ENCODE results near the gene SEMA3G. TPM values are rescaled to one million over a fixed set of nuclear protein-coding genes. Genes with fewer than 3 reads are reported as not detected.

SEMA3G gene
- total RNA-seq, result 4.7 TPM

DNA sequence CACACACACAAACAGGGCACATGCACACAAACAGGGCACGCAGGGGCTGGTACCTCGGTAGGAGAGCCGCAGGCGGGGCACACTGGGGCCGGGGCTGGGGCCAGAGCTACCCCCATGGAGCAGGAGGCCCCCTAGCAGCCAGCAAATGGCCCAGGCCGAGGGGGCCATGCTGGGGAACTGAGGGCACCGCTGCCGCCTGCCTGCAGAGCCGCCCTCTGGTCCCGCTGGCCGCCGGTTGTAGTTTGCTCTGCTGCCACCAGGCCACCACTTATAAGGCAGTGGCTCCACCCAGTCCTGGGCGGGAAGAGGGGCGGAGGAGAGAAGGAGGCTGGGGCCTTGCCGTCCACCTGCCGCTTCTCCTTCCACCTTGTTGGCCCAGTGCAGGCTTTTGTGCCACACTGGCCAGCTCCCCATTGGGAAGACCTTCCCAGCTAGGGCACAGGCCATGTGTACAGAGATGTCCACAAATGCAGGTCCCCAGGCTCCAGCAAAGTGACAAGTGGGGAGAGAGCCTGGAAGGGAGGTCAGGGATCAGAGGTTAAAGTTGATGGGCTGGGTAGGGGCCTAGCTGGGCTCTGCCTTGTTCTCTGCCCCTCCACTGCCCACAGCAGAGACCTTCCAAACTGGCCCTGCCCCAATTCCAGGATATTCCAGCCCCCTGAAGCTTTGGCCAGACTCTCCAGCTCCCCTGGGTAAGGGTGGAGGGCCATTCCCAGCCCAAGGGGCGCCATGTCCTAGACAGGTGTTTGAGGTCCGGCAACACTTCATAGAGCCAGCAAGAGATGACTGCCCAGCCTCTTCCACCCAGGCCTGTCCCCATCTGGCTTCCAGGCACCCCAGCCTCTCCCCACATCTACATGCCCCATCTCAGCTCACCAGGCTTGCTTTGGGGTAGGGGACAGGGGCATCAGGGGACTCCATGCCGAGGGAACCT lies at the start of gene SEMA3G:
TSS of gene SEMA3G (minus strand) at position 244 of the 934 bp plus-strand sequence. CDS start at position 168, 76 bp downstream.
- peak within 1 kb of the TSS in 1 of 3 donors; percentile 73 for H3K9ac ChIP-seq (ENCODE audit: low read depth in 1 of 3, low read length in 3 of 3)
- H3K27me3 ChIP-seq (ENCODE audit: control insufficient read depth in 3 of 3, insufficient read depth in 3 of 3, low read length in 3 of 3), result no peaks in the 10 kb centered on the region
- H3K27ac ChIP-seq (ENCODE audit: low read depth, low read length), result peak within 1 kb of the TSS; percentile 25
- peaks cover 11 to 41% (median 38%) of the 10 kb centered on the region in 3 donors for H3K4me1 ChIP-seq (ENCODE audit: control insufficient read depth in 3 of 3, insufficient read depth in 3 of 3, low read length in 3 of 3)
- H3K4me3 ChIP-seq (ENCODE audit: low read length in 3 of 3), result peak within 1 kb of the TSS; percentile 14 to 65 (median 29)
- no peaks in the 10 kb centered on the region for H3K9me3 ChIP-seq (ENCODE audit: control insufficient read depth in 3 of 3, low read length in 3 of 3)
- peaks cover 0 to 3% (median 0%) of the 10 kb centered on the region in 3 donors for H3K36me3 ChIP-seq (ENCODE audit: control insufficient read depth in 3 of 3, insufficient read depth in 3 of 3, low read length in 3 of 3)

DNA sequence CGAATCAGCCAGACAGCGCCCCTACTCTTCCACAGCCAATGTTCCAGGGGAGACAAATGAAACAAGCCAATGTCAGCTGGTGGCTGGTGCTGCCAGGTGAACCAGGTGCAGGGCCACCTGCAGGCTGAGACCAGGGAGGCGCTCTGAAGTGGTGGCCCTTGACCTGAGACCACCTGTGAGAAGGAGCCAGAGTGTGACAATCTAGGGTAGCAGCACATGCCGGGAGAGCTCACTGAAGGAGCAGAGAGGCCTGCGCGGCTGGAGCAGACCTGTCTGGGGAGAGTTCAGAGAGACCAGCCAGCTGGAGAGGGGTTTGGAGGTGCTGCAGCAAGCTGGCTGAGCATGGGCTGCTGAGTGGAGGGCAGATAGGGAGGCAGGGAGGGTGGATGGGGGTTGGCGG lies 49.5 kb upstream of the SEMA3G start:
- H3K9me3 ChIP-seq (ENCODE audit: control insufficient read depth in 3 of 3, low read length in 3 of 3), result no peaks in the 10 kb centered on the region
- H3K36me3 ChIP-seq (ENCODE audit: control insufficient read depth in 3 of 3, insufficient read depth in 3 of 3, low read length in 3 of 3), result peaks cover 31 to 40% (median 37%) of the 10 kb centered on the region in 3 donors
- peak overlapping the region; percentile 18 for H3K27ac ChIP-seq (ENCODE audit: low read depth, low read length)
- H3K27me3 ChIP-seq (ENCODE audit: control insufficient read depth in 3 of 3, insufficient read depth in 3 of 3, low read length in 3 of 3), result no peaks in the 10 kb centered on the region
- peaks cover 25 to 66% (median 60%) of the 10 kb centered on the region in 3 donors for H3K4me1 ChIP-seq (ENCODE audit: control insufficient read depth in 3 of 3, insufficient read depth in 3 of 3, low read length in 3 of 3)
- no peak overlapping the region for H3K4me3 ChIP-seq (ENCODE audit: low read length in 3 of 3)
- peak overlapping the region in 1 of 3 donors; percentile 25 for H3K9ac ChIP-seq (ENCODE audit: low read depth in 1 of 3, low read length in 3 of 3)

GRCh38 chr3:52493232-52494017 lies 48.5 kb upstream of the SEMA3G start:
- no peak overlapping the region for H3K27ac ChIP-seq (ENCODE audit: low read depth, low read length)
- no peaks in the 10 kb centered on the region for H3K27me3 ChIP-seq (ENCODE audit: control insufficient read depth in 3 of 3, insufficient read depth in 3 of 3, low read length in 3 of 3)
- no peaks in the 10 kb centered on the region for H3K9me3 ChIP-seq (ENCODE audit: control insufficient read depth in 3 of 3, low read length in 3 of 3)
- peak overlapping the region in 1 of 3 donors; percentile 16 for H3K9ac ChIP-seq (ENCODE audit: low read depth in 1 of 3, low read length in 3 of 3)
- no peak overlapping the region for H3K4me3 ChIP-seq (ENCODE audit: low read length in 3 of 3)
- H3K4me1 ChIP-seq (ENCODE audit: control insufficient read depth in 3 of 3, insufficient read depth in 3 of 3, low read length in 3 of 3), result peaks cover 22 to 69% (median 61%) of the 10 kb centered on the region in 3 donors
- H3K36me3 ChIP-seq (ENCODE audit: control insufficient read depth in 3 of 3, insufficient read depth in 3 of 3, low read length in 3 of 3), result peaks cover 37 to 48% (median 41%) of the 10 kb centered on the region in 3 donors

DNA sequence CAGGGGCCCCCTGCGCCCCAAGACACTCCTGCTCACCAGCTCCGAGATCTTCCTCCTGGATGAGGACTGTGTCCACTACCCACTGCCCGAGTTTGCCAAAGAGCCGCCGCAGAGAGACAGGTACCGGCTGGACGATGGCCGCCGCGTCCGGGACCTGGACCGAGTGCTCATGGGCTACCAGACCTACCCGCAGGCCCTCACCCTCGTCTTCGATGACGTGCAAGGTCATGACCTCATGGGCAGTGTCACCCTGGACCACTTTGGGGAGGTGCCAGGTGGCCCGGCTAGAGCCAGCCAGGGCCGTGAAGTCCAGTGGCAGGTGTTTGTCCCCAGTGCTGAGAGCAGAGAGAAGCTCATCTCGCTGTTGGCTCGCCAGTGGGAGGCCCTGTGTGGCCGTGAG lies 47.2 kb upstream of the SEMA3G start:
- no peak overlapping the region for H3K9ac ChIP-seq (ENCODE audit: low read depth in 1 of 3, low read length in 3 of 3)
- H3K36me3 ChIP-seq (ENCODE audit: control insufficient read depth in 3 of 3, insufficient read depth in 3 of 3, low read length in 3 of 3), result peaks cover 50 to 60% (median 55%) of the 10 kb centered on the region in 3 donors
- no peak overlapping the region for H3K27ac ChIP-seq (ENCODE audit: low read depth, low read length)
- no peaks in the 10 kb centered on the region for H3K27me3 ChIP-seq (ENCODE audit: control insufficient read depth in 3 of 3, insufficient read depth in 3 of 3, low read length in 3 of 3)
- H3K4me3 ChIP-seq (ENCODE audit: low read length in 3 of 3), result no peak overlapping the region
- peaks cover 22 to 69% (median 61%) of the 10 kb centered on the region in 3 donors for H3K4me1 ChIP-seq (ENCODE audit: control insufficient read depth in 3 of 3, insufficient read depth in 3 of 3, low read length in 3 of 3)
- no peaks in the 10 kb centered on the region for H3K9me3 ChIP-seq (ENCODE audit: control insufficient read depth in 3 of 3, low read length in 3 of 3)

- Histone ChIP-seq H3K27me3 (ENCODE audit: control insufficient read depth in 3 of 3, insufficient read depth in 3 of 3, low read length in 3 of 3) (no peaks in the 10 kb centered on the region), H3K36me3 (ENCODE audit: control insufficient read depth in 3 of 3, insufficient read depth in 3 of 3, low read length in 3 of 3) (peaks cover 59 to 68% (median 63%) of the 10 kb centered on the region in 3 donors), H3K9ac (ENCODE audit: low read depth in 1 of 3, low read length in 3 of 3) (peak overlapping the region in 1 of 3 donors; percentile 25), H3K9me3 (ENCODE audit: control insufficient read depth in 3 of 3, low read length in 3 of 3) (no peaks in the 10 kb centered on the region), H3K27ac (ENCODE audit: low read depth, low read length) (peak overlapping the region; percentile 46), H3K4me1 (ENCODE audit: control insufficient read depth in 3 of 3, insufficient read depth in 3 of 3, low read length in 3 of 3) (peaks cover 20 to 62% (median 55%) of the 10 kb centered on the region in 3 donors), H3K4me3 (ENCODE audit: low read length in 3 of 3) (no peak overlapping the region)
Observed at GRCh38 chr3:52490939-52491526, 46.1 kb upstream of the SEMA3G start.

DNA sequence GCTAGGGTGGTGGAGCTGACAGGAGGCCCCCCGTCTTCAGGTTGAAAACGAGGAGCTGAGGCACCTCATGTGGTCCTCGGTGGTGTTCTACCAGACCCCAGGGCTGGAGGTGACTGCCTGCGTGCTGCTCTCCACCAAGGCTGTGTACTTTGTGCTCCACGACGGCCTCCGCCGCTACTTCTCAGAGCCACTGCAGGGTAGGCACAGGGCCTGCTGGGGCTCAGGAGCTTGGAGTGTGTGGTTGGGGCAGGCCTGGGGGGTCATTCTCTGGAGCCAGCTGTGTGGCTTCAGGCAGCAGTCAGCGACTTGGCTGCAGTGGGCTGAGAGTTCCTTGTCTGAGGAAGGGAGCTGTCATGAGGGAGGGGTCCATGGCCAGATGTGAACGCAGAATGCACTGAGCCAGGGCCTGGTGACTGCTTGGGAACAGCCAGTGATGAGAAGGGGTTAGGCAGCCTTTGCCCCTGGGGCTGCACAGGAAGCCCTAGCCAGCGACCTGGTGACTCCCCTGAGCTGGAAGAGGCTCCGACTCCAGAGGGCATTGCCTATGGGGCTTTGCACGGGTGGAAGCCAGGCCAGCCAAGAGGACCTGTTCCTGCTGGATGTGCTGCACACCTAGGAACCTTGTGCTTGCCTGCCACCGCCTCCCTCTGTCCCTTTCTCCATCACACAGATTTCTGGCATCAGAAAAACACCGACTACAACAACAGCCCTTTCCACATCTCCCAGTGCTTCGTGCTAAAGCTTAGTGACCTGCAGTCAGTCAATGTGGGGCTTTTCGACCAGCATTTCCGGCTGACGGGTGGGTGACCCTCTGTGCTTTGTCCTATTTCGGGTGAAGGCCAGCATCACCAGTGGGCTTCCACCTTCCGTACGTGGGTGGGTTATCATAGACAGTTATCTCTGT lies 45.4 kb upstream of the SEMA3G start:
- no peaks in the 10 kb centered on the region for H3K27me3 ChIP-seq (ENCODE audit: control insufficient read depth in 3 of 3, insufficient read depth in 3 of 3, low read length in 3 of 3)
- H3K27ac ChIP-seq (ENCODE audit: low read depth, low read length), result peak overlapping the region; percentile 25
- no peak overlapping the region for H3K4me3 ChIP-seq (ENCODE audit: low read length in 3 of 3)
- H3K9me3 ChIP-seq (ENCODE audit: control insufficient read depth in 3 of 3, low read length in 3 of 3), result no peaks in the 10 kb centered on the region
- H3K4me1 ChIP-seq (ENCODE audit: control insufficient read depth in 3 of 3, insufficient read depth in 3 of 3, low read length in 3 of 3), result peaks cover 21 to 55% (median 55%) of the 10 kb centered on the region in 3 donors
- peak overlapping the region in 1 of 3 donors; percentile 40 for H3K9ac ChIP-seq (ENCODE audit: low read depth in 1 of 3, low read length in 3 of 3)
- H3K36me3 ChIP-seq (ENCODE audit: control insufficient read depth in 3 of 3, insufficient read depth in 3 of 3, low read length in 3 of 3), result peaks cover 64 to 76% (median 69%) of the 10 kb centered on the region in 3 donors

- H3K36me3 ChIP-seq (ENCODE audit: control insufficient read depth in 3 of 3, insufficient read depth in 3 of 3, low read length in 3 of 3), result peaks cover 69 to 79% (median 75%) of the 10 kb centered on the region in 3 donors
- peaks cover 29 to 60% (median 56%) of the 10 kb centered on the region in 3 donors for H3K4me1 ChIP-seq (ENCODE audit: control insufficient read depth in 3 of 3, insufficient read depth in 3 of 3, low read length in 3 of 3)
- H3K27me3 ChIP-seq (ENCODE audit: control insufficient read depth in 3 of 3, insufficient read depth in 3 of 3, low read length in 3 of 3), result no peaks in the 10 kb centered on the region
- no peaks in the 10 kb centered on the region for H3K9me3 ChIP-seq (ENCODE audit: control insufficient read depth in 3 of 3, low read length in 3 of 3)
- no peak overlapping the region for H3K27ac ChIP-seq (ENCODE audit: low read depth, low read length)
- peak overlapping the region in 2 of 3 donors; percentile 40 to 47 for H3K9ac ChIP-seq (ENCODE audit: low read depth in 1 of 3, low read length in 3 of 3)
- no peak overlapping the region for H3K4me3 ChIP-seq (ENCODE audit: low read length in 3 of 3)
Observed at GRCh38 chr3:52489453-52489852, 44.5 kb upstream of the SEMA3G start.

DNA sequence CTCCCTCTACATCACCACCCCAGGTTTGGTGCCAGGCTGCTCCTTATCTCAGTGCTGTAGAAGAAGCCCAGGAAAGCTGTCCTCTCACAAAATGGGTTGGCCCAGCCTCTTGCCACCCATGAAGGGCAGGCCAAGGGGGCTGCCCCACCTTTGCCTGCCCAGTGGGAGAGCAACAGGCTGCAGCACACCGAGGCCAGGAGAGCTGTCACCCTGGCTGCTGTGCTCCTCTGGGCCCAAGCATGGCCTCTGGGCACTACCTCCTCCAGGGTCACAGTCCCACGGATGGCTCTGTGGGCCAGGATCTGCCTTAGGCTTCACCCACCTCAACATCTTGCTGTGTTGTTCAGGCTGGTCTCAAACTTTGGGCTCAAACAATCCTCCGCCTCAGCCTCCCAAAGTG lies 43.8 kb upstream of the SEMA3G start:
- Histone ChIP-seq H3K9me3 (ENCODE audit: control insufficient read depth in 3 of 3, low read length in 3 of 3) (no peaks in the 10 kb centered on the region), H3K4me1 (ENCODE audit: control insufficient read depth in 3 of 3, insufficient read depth in 3 of 3, low read length in 3 of 3) (peaks cover 34 to 59% (median 53%) of the 10 kb centered on the region in 3 donors), H3K9ac (ENCODE audit: low read depth in 1 of 3, low read length in 3 of 3) (no peak overlapping the region), H3K4me3 (ENCODE audit: low read length in 3 of 3) (no peak overlapping the region), H3K27ac (ENCODE audit: low read depth, low read length) (no peak overlapping the region), H3K36me3 (ENCODE audit: control insufficient read depth in 3 of 3, insufficient read depth in 3 of 3, low read length in 3 of 3) (peaks cover 71 to 79% (median 75%) of the 10 kb centered on the region in 3 donors), H3K27me3 (ENCODE audit: control insufficient read depth in 3 of 3, insufficient read depth in 3 of 3, low read length in 3 of 3) (no peaks in the 10 kb centered on the region)
